Gastrocnemius medialis (tissue), 4 donors: ENCODE data around the gene CTBP2. TPM values are rescaled to one million over a fixed set of nuclear protein-coding genes. Genes with fewer than 3 reads are reported as not detected.

ENCODE experiments used
- ATAC-seq, 2 donors: fragments of 150-250 bp; one replicate each; pipeline ENCODE4 v1.9.1; 2016
- DNase-seq, 2 donors: peaks; one replicate each; pipeline ENCODE4 v3.0.0-alpha.2; 2019
- H3K27ac ChIP-seq, 4 donors: fragments of 200-600 bp; sonication (generic); 1 replicate in 1 of 4; 2 replicates in 3 of 4; pipeline ENCODE4 v1.5.1; 2016 to 2018; ENCODE audit warnings: mild to moderate bottlenecking in 2 of 4, moderate library complexity in 1 of 4
- H3K27me3 ChIP-seq, 3 donors: fragments of 200-600 bp; sonication (generic) in 2 of 3; 1 replicate in 1 of 3; 2 replicates in 2 of 3; pipeline versions ENCODE4 v1.5.1 to v1.6.0; 2016 to 2019; ENCODE audit warnings: mild to moderate bottlenecking in 1 of 3, moderate library complexity in 1 of 3
- H3K36me3 ChIP-seq, 2 donors: fragments of 200-600 bp; sonication (generic) in 1 of 2; one replicate each; pipeline ENCODE4 v1.5.1; 2017 to 2018
- H3K4me1 ChIP-seq, 2 donors: fragments of 200-600 bp; sonication (generic) in 1 of 2; one replicate each; pipeline ENCODE4 v1.5.1; 2016 to 2017; ENCODE audit warnings: mild to moderate bottlenecking in 2 of 2
- H3K4me3 ChIP-seq, 4 donors: fragments of 200-600 bp; sonication (generic) in 3 of 4; 1 replicate in 1 of 4; 2 replicates in 3 of 4; pipeline ENCODE4 v1.5.1; 2016 to 2019; ENCODE audit warnings: mild to moderate bottlenecking in 2 of 4
- H3K9me3 ChIP-seq, 3 donors: fragments of 200-600 bp; sonication (generic) in 2 of 3; 1 replicate in 1 of 3; 2 replicates in 2 of 3; pipeline ENCODE4 v1.5.1; 2016 to 2019
- CTCF ChIP-seq, 5 experiments: fragments of 450-650 bp in 3 of 5; fragments of 200-600 bp in 2 of 5; sonication (generic) in 2 of 5; IDR thresholded peaks in 4 of 5; conservative IDR thresholded peaks in 1 of 5; 1 replicate in 4 of 5; 2 replicates in 1 of 5; pipeline ENCODE4 v1.5.1; 2016 to 2019; ENCODE audit warnings: antibody characterized with exemption in 5 of 5, mild to moderate bottlenecking in 3 of 5, moderate library complexity in 3 of 5
- POLR2A ChIP-seq, 2 donors: fragments of 450-650 bp; IDR thresholded peaks; one replicate each; pipeline ENCODE4 v1.6.1; 2017; ENCODE audit warnings: antibody characterized with exemption in 2 of 2, mild to moderate bottlenecking in 2 of 2, moderate library complexity in 2 of 2
- in situ Hi-C, 4 donors: fragments of 200-750 bp; cut with MboI; loops; one replicate each; pipeline versions ENCODE4 v1.15.0 to v1.8.0; 2017; ENCODE audit warnings: low sequenced_read_pairs in 4 of 4
- intact Hi-C: fragments of 100-400 bp; cut with DNase I; formaldehyde crosslinking; loops from one replicate; pipeline ENCODE4 v1.15.1; 2023; ENCODE audit warnings: low total_unique reads
- total RNA-seq, 4 donors: library from RNA; depleted of rRNA; stranded (reverse); fragments of >200 nt; gene quantifications; one replicate each; pipeline versions ENCODE4 v1.1.0 to v1.2.3, GENCODE V29; 2016

CTBP2 gene
- total RNA-seq, 4 donors from 2014 or later: 13.9 to 36.7 (median 21.1) TPM

GRCh38 chr10:125095776-125096175 lies 64.6 kb downstream of the CTBP2 start:
- Histone ChIP-seq H3K27me3 (no peaks in the 10 kb centered on the region), H3K27ac (peak overlapping the region; percentile 56 to 78 (median 74)), H3K36me3 (no peaks in the 10 kb centered on the region), H3K9me3 (no peaks in the 10 kb centered on the region), H3K4me3 (no peak overlapping the region), H3K4me1 (peaks cover 63 to 65% of the 10 kb centered on the region in 2 donors)
- ATAC-seq (no peak), DNase-seq (no peak)
- intact Hi-C loops (no loop called here), in situ Hi-C loops (no loop called here)
- TF ChIP-seq POLR2A (IDR thresholded peaks at IDR 0.05): no peak
- no peak for TF ChIP-seq CTCF (IDR thresholded peaks at IDR 0.05 in 4 of 5, conservative IDR thresholded peaks at IDR 0.05 in 1 of 5)

- ATAC-seq (no peak), DNase-seq (no peak)
- H3K4me1 ChIP-seq: peaks cover 64 to 69% of the 10 kb centered on the region in 2 donors
- no peaks in the 10 kb centered on the region for H3K36me3 ChIP-seq
- H3K4me3 ChIP-seq: no peak overlapping the region
- H3K9me3 ChIP-seq: no peaks in the 10 kb centered on the region
- in situ Hi-C loops (no loop called here), intact Hi-C loops (no loop called here)
- TF ChIP-seq CTCF (IDR thresholded peaks at IDR 0.05 in 4 of 5, conservative IDR thresholded peaks at IDR 0.05 in 1 of 5): no peak
- TF ChIP-seq POLR2A (IDR thresholded peaks at IDR 0.05): no peak
- peak overlapping the region; percentile 56 to 78 (median 74) for H3K27ac ChIP-seq
- no peaks in the 10 kb centered on the region for H3K27me3 ChIP-seq
Measured at GRCh38 chr10:125095228-125095627, 65.1 kb downstream of the CTBP2 start.

GRCh38 chr10:125094806-125095205 lies 65.6 kb downstream of the CTBP2 start:
- intact Hi-C loops: no loop called here
- TF ChIP-seq CTCF (IDR thresholded peaks at IDR 0.05 in 4 of 5, conservative IDR thresholded peaks at IDR 0.05 in 1 of 5) (no peak), POLR2A (IDR thresholded peaks at IDR 0.05) (no peak)
- DNase-seq (no peak), ATAC-seq (no peak)
- no peaks in the 10 kb centered on the region for H3K9me3 ChIP-seq
- in situ Hi-C loops: no loop called here
- H3K36me3 ChIP-seq: no peaks in the 10 kb centered on the region
- peak overlapping the region; percentile 73 to 83 (median 77) for H3K27ac ChIP-seq
- H3K4me1 ChIP-seq: peaks cover 65 to 73% of the 10 kb centered on the region in 2 donors
- H3K27me3 ChIP-seq: no peaks in the 10 kb centered on the region
- no peak overlapping the region for H3K4me3 ChIP-seq

- Histone ChIP-seq H3K4me3 (peak overlapping the region in 3 of 4 donors; percentile 24 to 34 (median 28)), H3K36me3 (no peaks in the 10 kb centered on the region), H3K27ac (peak overlapping the region; percentile 73 to 83 (median 77)), H3K9me3 (no peaks in the 10 kb centered on the region), H3K4me1 (peaks cover 72 to 73% of the 10 kb centered on the region in 2 donors), H3K27me3 (no peaks in the 10 kb centered on the region)
- in situ Hi-C loops: no loop called here
- intact Hi-C loops: loop anchor here (2.0 kb wide), 1 partner anchor 29 kb away; no protein-coding TSS in a partner anchor
- TF ChIP-seq POLR2A (IDR thresholded peaks at IDR 0.05): no peak
- TF ChIP-seq CTCF (IDR thresholded peaks at IDR 0.05 in 4 of 5, conservative IDR thresholded peaks at IDR 0.05 in 1 of 5): no peak
- DNase-seq: no peak
- peak; percentile 7 to 32 for ATAC-seq
Measured at GRCh38 chr10:125093974-125094705, 66.2 kb downstream of the CTBP2 start.
